ENCODE measurements around the gene ZNF142. TPM values are rescaled to one million over a fixed set of nuclear protein-coding genes. Genes with fewer than 3 reads are reported as not detected.

Gene ZNF142
- total RNA-seq, 1 experiment from 2014 or later, result 23.1 TPM

DNA sequence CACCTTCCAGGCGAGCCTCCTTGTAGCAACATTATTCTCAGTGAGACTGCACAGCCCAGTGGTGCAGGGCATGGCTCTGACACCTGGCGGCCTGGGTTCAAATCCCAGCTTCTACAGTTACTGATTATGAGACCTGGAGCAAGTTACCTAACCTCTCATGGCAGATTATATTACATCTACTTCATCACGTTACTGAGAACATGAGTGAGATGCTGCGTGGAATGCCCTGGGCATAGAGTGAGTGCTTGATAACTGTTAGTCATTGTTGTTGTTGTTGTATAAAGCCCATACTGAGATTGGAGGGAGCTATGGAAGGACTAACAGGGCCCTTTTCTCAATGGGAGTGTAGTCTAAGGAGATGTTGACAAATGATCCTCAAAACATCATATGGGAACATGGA, 33.1 kb downstream of the ZNF142 start:
- BruUV-seq (replicated peaks), result no TSS peak
- H3K4me1 ChIP-seq (replicated peaks; ENCODE audit: insufficient read depth), result no peaks in the 10 kb centered on the region
- no peaks in the 10 kb centered on the region for H3K27me3 ChIP-seq (ENCODE audit: insufficient read depth, low read depth)
- no peaks in the 10 kb centered on the region for H4K20me1 ChIP-seq (ENCODE audit: insufficient read depth)
- no peaks in the 10 kb centered on the region for H3K9me3 ChIP-seq (ENCODE audit: insufficient read depth, low read depth)
- no peak overlapping the region for H3K4me3 ChIP-seq
- no peaks in the 10 kb centered on the region for H3K79me2 ChIP-seq (ENCODE audit: low read depth)
- intact Hi-C loops (cut with micrococcal nuclease; ENCODE audit: unreplicated experiment), result no loop called here
- ChIA-PET POLR2A (ENCODE audit: unreplicated experiment) (no interaction called here), CTCF (no interaction called here)
- no peak overlapping the region for H3K4me2 ChIP-seq
- no peak for DNase-seq
- H3K9me2 ChIP-seq (ENCODE audit: insufficient read depth), result no peaks in the 10 kb centered on the region
- no peak overlapping the region for H3K27ac ChIP-seq
- no peak for TF ChIP-seq EZH2 (IDR thresholded peaks at IDR 0.05; ENCODE audit: low read depth)
- TF ChIP-seq, protein P1, sequence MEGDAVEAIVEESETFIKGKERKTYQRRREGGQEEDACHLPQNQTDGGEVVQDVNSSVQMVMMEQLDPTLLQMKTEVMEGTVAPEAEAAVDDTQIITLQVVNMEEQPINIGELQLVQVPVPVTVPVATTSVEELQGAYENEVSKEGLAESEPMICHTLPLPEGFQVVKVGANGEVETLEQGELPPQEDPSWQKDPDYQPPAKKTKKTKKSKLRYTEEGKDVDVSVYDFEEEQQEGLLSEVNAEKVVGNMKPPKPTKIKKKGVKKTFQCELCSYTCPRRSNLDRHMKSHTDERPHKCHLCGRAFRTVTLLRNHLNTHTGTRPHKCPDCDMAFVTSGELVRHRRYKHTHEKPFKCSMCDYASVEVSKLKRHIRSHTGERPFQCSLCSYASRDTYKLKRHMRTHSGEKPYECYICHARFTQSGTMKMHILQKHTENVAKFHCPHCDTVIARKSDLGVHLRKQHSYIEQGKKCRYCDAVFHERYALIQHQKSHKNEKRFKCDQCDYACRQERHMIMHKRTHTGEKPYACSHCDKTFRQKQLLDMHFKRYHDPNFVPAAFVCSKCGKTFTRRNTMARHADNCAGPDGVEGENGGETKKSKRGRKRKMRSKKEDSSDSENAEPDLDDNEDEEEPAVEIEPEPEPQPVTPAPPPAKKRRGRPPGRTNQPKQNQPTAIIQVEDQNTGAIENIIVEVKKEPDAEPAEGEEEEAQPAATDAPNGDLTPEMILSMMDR (conservative IDR thresholded peaks at IDR 0.05), result no peak
- H3K36me3 ChIP-seq (ENCODE audit: low read depth), result no peaks in the 10 kb centered on the region
- H2AFZ ChIP-seq, result no peak overlapping the region
- H3F3A ChIP-seq (ENCODE audit: insufficient read depth, low read depth), result no peaks in the 10 kb centered on the region

DNA sequence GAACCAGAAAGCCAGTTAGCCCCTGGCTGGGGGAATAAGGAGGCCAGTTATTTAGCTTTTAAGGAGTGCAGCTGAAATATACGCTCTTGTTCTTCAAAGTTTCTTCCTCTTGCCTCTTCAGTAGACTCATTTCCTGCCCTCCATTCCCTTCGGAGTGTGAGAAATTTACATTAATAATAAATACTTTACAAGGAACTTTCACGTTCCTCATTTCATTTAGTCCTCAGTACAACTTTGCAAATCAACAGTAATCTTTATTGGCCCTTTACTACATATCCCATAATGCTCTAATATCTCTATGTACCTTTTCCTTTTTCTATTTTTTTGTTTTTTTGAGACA, 36.1 kb downstream of the ZNF142 start:
- Histone ChIP-seq H3K4me2 (no peak overlapping the region), H3K27ac (no peak overlapping the region), H2AFZ (no peak overlapping the region), H3K27me3 (ENCODE audit: insufficient read depth, low read depth) (no peaks in the 10 kb centered on the region), H3K36me3 (ENCODE audit: low read depth) (no peaks in the 10 kb centered on the region), H3F3A (ENCODE audit: insufficient read depth, low read depth) (no peaks in the 10 kb centered on the region), H3K9me2 (ENCODE audit: insufficient read depth) (no peaks in the 10 kb centered on the region), H3K4me1 (replicated peaks; ENCODE audit: insufficient read depth) (no peaks in the 10 kb centered on the region), H3K79me2 (ENCODE audit: low read depth) (no peaks in the 10 kb centered on the region), H4K20me1 (ENCODE audit: insufficient read depth) (no peaks in the 10 kb centered on the region), H3K9me3 (ENCODE audit: insufficient read depth, low read depth) (no peaks in the 10 kb centered on the region), H3K4me3 (no peak overlapping the region)
- POLR2A ChIA-PET (ENCODE audit: unreplicated experiment), result no interaction called here
- TF ChIP-seq, protein P1 (conservative IDR thresholded peaks at IDR 0.05), result no peak
- TF ChIP-seq EZH2 (IDR thresholded peaks at IDR 0.05; ENCODE audit: low read depth), result no peak
- BruUV-seq (replicated peaks), result no TSS peak
- CTCF ChIA-PET, result no interaction called here
- intact Hi-C loops (cut with micrococcal nuclease; ENCODE audit: unreplicated experiment), result no loop called here
- no peak for DNase-seq

- TF ChIP-seq EZH2 (IDR thresholded peaks at IDR 0.05; ENCODE audit: low read depth), result no peak
- TF ChIP-seq, protein P1 (conservative IDR thresholded peaks at IDR 0.05), result no peak
- no peaks in the 10 kb centered on the region for H3K9me2 ChIP-seq (ENCODE audit: insufficient read depth)
- no TSS peak for BruUV-seq (replicated peaks)
- H3K27ac ChIP-seq, result no peak overlapping the region
- no peaks in the 10 kb centered on the region for H3K27me3 ChIP-seq (ENCODE audit: insufficient read depth, low read depth)
- H4K20me1 ChIP-seq (ENCODE audit: insufficient read depth), result no peaks in the 10 kb centered on the region
- no peaks in the 10 kb centered on the region for H3K79me2 ChIP-seq (ENCODE audit: low read depth)
- no peaks in the 10 kb centered on the region for H3K36me3 ChIP-seq (ENCODE audit: low read depth)
- H2AFZ ChIP-seq, result no peak overlapping the region
- H3K4me3 ChIP-seq, result no peak overlapping the region
- ChIA-PET CTCF (no interaction called here), POLR2A (ENCODE audit: unreplicated experiment) (no interaction called here)
- intact Hi-C loops (cut with micrococcal nuclease; ENCODE audit: unreplicated experiment), result no loop called here
- no peak overlapping the region for H3K4me2 ChIP-seq
- DNase-seq, result no peak
- no peaks in the 10 kb centered on the region for H3K4me1 ChIP-seq (replicated peaks; ENCODE audit: insufficient read depth)
- no peaks in the 10 kb centered on the region for H3K9me3 ChIP-seq (ENCODE audit: insufficient read depth, low read depth)
- no peaks in the 10 kb centered on the region for H3F3A ChIP-seq (ENCODE audit: insufficient read depth, low read depth)
Measured at GRCh38 chr2:218622606-218623365, 36.6 kb downstream of the ZNF142 start.

All from PC-9 (cell line).